HepG2 (cell line): ENCODE measurements around the gene PRKAR1B. TPM values are rescaled to one million over a fixed set of nuclear protein-coding genes. Genes with fewer than 3 reads are reported as not detected.

Experiments
- ATAC-seq: fragments of 200-7000 bp; cut with Tn5 transposase; 3 replicates; pipeline ENCODE4 v1.9.1; 2020; ENCODE audit warnings: mild to moderate bottlenecking, moderate library complexity
- BruUV-seq: library from RNA; stranded (reverse); fragments of 400-500 nt; replicated peaks from 2 replicates; lab custom pipeline; 2021; lab: Mats Ljungman, UMichigan
- CTCF ChIA-PET: fragments of 300-600 bp; formaldehyde crosslinking; extraction: SDS; loops from one replicate; lab custom pipeline; 2021; ENCODE audit warnings: low total read pairs, inconsistent platforms, low intra/inter-chr PET ratio; lab: Yijun Ruan, JAX
- POLR2A ChIA-PET: fragments of 350-600 bp; sonication (Branson Sonifier 250); formaldehyde crosslinking; loops from one replicate; lab custom pipeline; 2020; ENCODE audit warnings: antibody characterized with exemption, inconsistent platforms; lab: Yijun Ruan, JAX
- DNase-seq: peaks from one replicate; pipeline ENCODE4 v3.0.0-alpha.2; 2015; ENCODE audit warnings: low spot score
- FAIRE-seq: peaks from 3 replicates; lab custom pipeline; 2011; peaks lifted over from hg19 to GRCh38; lab: Jason Lieb, UNC
- H2AFZ ChIP-seq: one replicate; pipeline ENCODE4 v1.6.1; 2011; ENCODE audit warnings: low read length, inconsistent platforms
- H3K27ac ChIP-seq: fragments of 300-600 bp; 3 replicates; pipeline ENCODE4 v1.8.0; 2011; ENCODE audit warnings: mixed run types, mild to moderate bottlenecking, mixed read lengths, low read length, inconsistent platforms; ENCODE audit not compliant: insufficient read depth; ENCODE audit errors: extremely low read length
- H3K27me3 ChIP-seq, 2 experiments: fragments of 200-600 bp in 1 of 2; 2 replicates in 1 of 2; 3 replicates in 1 of 2; pipeline versions ENCODE4 v1.6.0 to v1.8.0; 2011; ENCODE audit warnings: low read length in 2 of 2, mild to moderate bottlenecking in 2 of 2, moderate library complexity in 2 of 2, inconsistent platforms in 1 of 2; ENCODE audit not compliant: insufficient read depth in 2 of 2, control insufficient read depth in 1 of 2
- H3K36me3 ChIP-seq, 2 experiments: fragments of 200-600 bp in 1 of 2; replicated peaks in 1 of 2; 2 replicates in 1 of 2; 3 replicates in 1 of 2; pipeline versions ENCODE4 v1.5.1 to v1.8.0; 2011; ENCODE audit warnings: low read length in 2 of 2, inconsistent platforms in 1 of 2; ENCODE audit not compliant: insufficient read depth in 2 of 2, control insufficient read depth in 1 of 2
- H3K4me1 ChIP-seq: 2 replicates; pipeline ENCODE4 v1.5.1; 2012; ENCODE audit warnings: low read length, inconsistent platforms; ENCODE audit not compliant: insufficient read depth
- H3K4me2 ChIP-seq: 2 replicates; pipeline ENCODE4 v1.6.0; 2011; ENCODE audit warnings: low read depth, low read length, inconsistent platforms
- H3K4me3 ChIP-seq, 3 experiments: fragments of 200-600 bp in 1 of 3; sonication (generic), shearing (Covaris generic) in 1 of 3; replicated peaks in 1 of 3; 2 replicates each; pipeline ENCODE4 v1.5.1; 2011 to 2016; ENCODE audit warnings: low read length in 3 of 3, inconsistent platforms in 2 of 3, low read depth in 2 of 3, mild to moderate bottlenecking in 2 of 3, control low read depth in 1 of 3, mixed read lengths in 1 of 3; ENCODE audit not compliant: insufficient read depth in 1 of 3
- H3K79me2 ChIP-seq: one replicate; pipeline ENCODE4 v1.6.1; 2011; ENCODE audit warnings: low read length, inconsistent platforms; ENCODE audit not compliant: insufficient read depth
- H3K9ac ChIP-seq: 2 replicates; pipeline ENCODE4 v1.6.0; 2011; ENCODE audit warnings: mild to moderate bottlenecking, low read depth, low read length, inconsistent platforms; ENCODE audit not compliant: insufficient read depth
- H3K9me3 ChIP-seq: 2 replicates; pipeline ENCODE4 v1.5.1; 2012; ENCODE audit warnings: mild to moderate bottlenecking, low read length
- H4K20me1 ChIP-seq: 2 replicates; pipeline ENCODE4 v1.6.0; 2011; ENCODE audit warnings: inconsistent platforms, mild to moderate bottlenecking, low read length, moderate library complexity; ENCODE audit not compliant: insufficient read depth
- ZNF274 ChIP-seq: sonication (generic); formaldehyde crosslinking; IDR thresholded peaks from 2 replicates; pipeline ENCODE4 v1.5.1; 2020; ENCODE audit warnings: mild to moderate bottlenecking, missing genetic modification reagents
- ZNF703 ChIP-seq: sonication (generic); formaldehyde crosslinking; IDR thresholded peaks from 2 replicates; pipeline ENCODE4 v1.5.1; 2020; ENCODE audit warnings: missing genetic modification reagents, mild to moderate bottlenecking, moderate library complexity, borderline replicate concordance
- WGBS: methylation state at CpG from one replicate; pipeline ENCODE4 v1.1.6; 2017; ENCODE audit warnings: low lambda C conversion rate; 5-methylcytosine and 5-hydroxymethylcytosine counted together
- in situ Hi-C: cut with HindIII; loops from 2 replicates; pipeline ENCODE4 v1.10.0; 2017; ENCODE audit warnings: low pct_unique_long_range_greater_than_20kb; ENCODE audit not compliant: extremely low pct_ligation_motif_present
- intact Hi-C: fragments of 100-400 bp; cut with micrococcal nuclease; formaldehyde crosslinking; loops from one replicate; pipeline ENCODE4 v1.10.0; 2022; ENCODE audit not compliant: unreplicated experiment
- polyA plus RNA-seq, 8 experiments: library from polyadenylated mRNA; depleted of rRNA in 3 of 8; stranded (reverse) in 7 of 8; unstranded in 1 of 8; fragments of >200 nt; fragmentation: Illumina TruSeq in 4 of 8; extraction: Trizol in 4 of 8; gene quantifications; 2 replicates each; pipeline versions ENCODE4 v1.2.1 to v1.2.3, GENCODE V29; 2011 to 2016; ENCODE audit warnings: low read depth in 4 of 8, missing spikeins in 1 of 8, mixed read lengths in 1 of 8; ENCODE audit not compliant: insufficient read depth in 1 of 8
- total RNA-seq, 5 experiments: library from RNA; depleted of rRNA; stranded (reverse); fragments of >200 nt; fragmentation: Illumina TruSeq; extraction: Trizol; gene quantifications; 2 replicates each; pipeline ENCODE4 v1.2.3, GENCODE V29; 2016; ENCODE audit warnings: low read depth in 1 of 5
- TF ChIP-seq, protein P1 (sequence below): sonication (generic); formaldehyde crosslinking; IDR thresholded peaks from 2 replicates; pipeline ENCODE4 v1.8.1; 2022; ENCODE audit warnings: mild to moderate bottlenecking, missing genetic modification reagents
- TF ChIP-seq, protein P2 (sequence below): sonication (generic); formaldehyde crosslinking; IDR thresholded peaks from 2 replicates; pipeline ENCODE4 v1.8.0; 2022; ENCODE audit warnings: missing genetic modification reagents, low read depth, mild to moderate bottlenecking, borderline replicate concordance

Gene PRKAR1B
- total and polyA plus RNA-seq, 2 of the 13 experiments (the other 11 are each of a cell fraction or from before 2014, with no cell fraction given), result 7.9 to 28.2 TPM

DNA sequence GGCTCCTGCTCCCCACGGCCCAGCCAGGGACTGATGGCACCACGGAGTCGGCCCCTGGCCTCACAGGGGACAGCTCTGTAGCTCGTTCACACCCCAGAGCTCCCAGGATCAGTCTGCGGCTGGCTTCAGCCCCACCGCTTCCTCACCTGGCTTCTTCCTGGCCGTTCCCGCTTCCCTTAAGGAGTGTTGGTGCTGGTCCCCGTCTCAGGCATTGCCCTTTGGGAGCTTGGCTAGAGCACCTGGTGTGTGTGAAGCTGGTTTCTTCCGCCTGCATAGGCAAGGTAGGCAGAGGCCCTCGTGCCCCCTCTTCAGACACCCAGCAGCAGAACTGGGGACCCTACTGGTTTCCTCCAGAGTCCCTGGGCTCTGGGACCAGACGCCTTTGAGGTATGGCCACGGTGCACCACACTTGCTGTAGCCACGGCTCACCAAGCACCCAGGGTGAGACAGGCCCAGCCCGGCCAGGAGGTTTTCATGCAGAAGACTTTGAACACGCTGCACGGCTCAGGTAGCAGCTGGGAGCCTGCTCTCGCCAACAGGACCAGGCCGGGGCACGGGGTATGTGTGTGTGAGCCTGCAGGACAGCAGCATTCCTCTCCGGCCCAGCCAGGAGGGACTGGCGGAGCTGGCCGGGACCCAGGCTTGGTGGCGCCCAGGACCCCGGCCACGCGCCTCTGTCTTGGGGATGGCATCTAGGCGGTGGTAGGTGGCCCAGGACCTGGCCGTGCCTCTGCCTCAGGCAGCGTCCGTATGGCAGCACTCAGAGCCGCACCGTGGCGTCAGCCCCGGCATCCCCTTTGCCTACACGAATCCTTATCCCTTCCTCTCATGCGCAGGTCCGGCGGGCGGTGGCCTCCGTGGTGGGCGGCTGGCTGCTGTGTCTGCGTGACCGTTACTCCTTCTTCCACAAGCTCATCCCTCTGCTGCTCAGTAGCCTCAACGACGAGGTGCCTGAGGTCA, 13.2 kb upstream of the PRKAR1B start:
- Histone ChIP-seq H4K20me1 (0 out of 2 replicates have a peak, but pooled peaks cover 3% of the 10 kb centered on the region), H3K79me2 (peaks cover 26% of the 10 kb centered on the region), H3K4me1 (no peaks in the 10 kb centered on the region), H3K4me2 (no peak overlapping the region), H3K9ac (no peak overlapping the region), H2AFZ (no peak overlapping the region), H3K9me3 (peaks cover under 1% of the 10 kb centered on the region; the same call in 1 of the 2 replicates), H3K27me3 (no peaks in the 10 kb centered on the region), H3K27ac (no peak overlapping the region), H3K36me3 (peaks cover 16 to 48% of the 10 kb centered on the region in 2 experiments; a peak in 4 of 5 replicates), H3K4me3 (no peak overlapping the region)
- TF ChIP-seq, protein P1, sequence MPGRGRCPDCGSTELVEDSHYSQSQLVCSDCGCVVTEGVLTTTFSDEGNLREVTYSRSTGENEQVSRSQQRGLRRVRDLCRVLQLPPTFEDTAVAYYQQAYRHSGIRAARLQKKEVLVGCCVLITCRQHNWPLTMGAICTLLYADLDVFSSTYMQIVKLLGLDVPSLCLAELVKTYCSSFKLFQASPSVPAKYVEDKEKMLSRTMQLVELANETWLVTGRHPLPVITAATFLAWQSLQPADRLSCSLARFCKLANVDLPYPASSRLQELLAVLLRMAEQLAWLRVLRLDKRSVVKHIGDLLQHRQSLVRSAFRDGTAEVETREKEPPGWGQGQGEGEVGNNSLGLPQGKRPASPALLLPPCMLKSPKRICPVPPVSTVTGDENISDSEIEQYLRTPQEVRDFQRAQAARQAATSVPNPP (CRISPR knock-in tag), result no peak
- TF ChIP-seq ZNF274 (CRISPR knock-in tag) (no peak), ZNF703 (CRISPR knock-in tag) (no peak)
- TF ChIP-seq, protein P2, sequence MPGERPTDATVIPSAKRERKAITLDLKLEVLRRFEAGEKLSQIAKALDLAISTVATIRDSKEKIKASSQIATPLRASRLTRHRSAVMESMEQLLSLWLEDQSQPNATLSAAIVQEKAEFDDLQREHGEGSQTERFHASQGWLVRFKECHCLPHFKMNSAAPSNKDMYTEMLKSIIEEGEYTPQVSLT (CRISPR knock-in tag), result no peak
- POLR2A ChIA-PET, result no interaction called here
- DNase-seq (no peak), ATAC-seq (peak; percentile 31; the same call in 2 of the 3 replicates), FAIRE-seq (no peak)
- WGBS, result 96% methylated on average over 28 of the region's 46 CpGs
- intact Hi-C loops (no loop called here), in situ Hi-C loops (no loop called here)
- BruUV-seq, result no TSS peak
- CTCF ChIA-PET, result no interaction called here
